Retinal pigment epithelial cell (primary cell): Measurements from ENCODE around the gene USP12.

ENCODE experiments used
- DNase-seq: peaks from one replicate; pipeline ENCODE4 v3.0.0-alpha.2; 2010; ENCODE audit warnings: low read depth
- H3K4me3 ChIP-seq: 2 replicates; pipeline ENCODE4 v1.5.1; 2011; ENCODE audit warnings: mild to moderate bottlenecking, low read length, control low read depth, moderate library complexity
- CTCF ChIP-seq: conservative IDR thresholded peaks from 2 replicates; pipeline ENCODE4 v1.5.1; 2011; ENCODE audit warnings: low read depth, low read length, control low read depth, inconsistent platforms

The USP12 gene

DNA sequence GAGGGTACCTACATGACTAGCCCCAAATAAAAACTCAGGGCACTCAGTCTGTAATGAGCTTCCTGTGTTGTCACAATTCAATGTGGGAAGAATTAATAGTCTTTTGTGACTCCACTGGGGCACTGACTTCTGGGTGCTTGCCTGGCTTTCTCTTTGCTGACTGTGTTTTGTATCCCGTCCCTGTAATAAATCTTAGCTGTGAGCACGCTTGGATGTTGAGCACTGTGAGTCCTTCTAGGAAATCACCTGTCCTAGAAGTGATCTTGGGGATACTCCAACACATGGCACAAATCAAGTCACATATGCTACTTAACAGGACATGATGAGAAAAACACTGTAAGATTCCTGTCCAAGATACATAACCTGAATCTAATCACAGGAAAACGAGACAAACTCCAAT lies 83.0 kb downstream of the USP12 start:
- DNase-seq, result no peak
- no peak overlapping the region for H3K4me3 ChIP-seq
- TF ChIP-seq CTCF, result no peak

GRCh38 chr13:27086599-27087265 lies 84.9 kb downstream of the USP12 start:
- DNase-seq, result no peak
- TF ChIP-seq CTCF, result no peak
- H3K4me3 ChIP-seq, result no peak overlapping the region

GRCh38 chr13:27083183-27083582 lies 88.4 kb downstream of the USP12 start:
- H3K4me3 ChIP-seq, result no peak overlapping the region
- no peak for DNase-seq
- TF ChIP-seq CTCF, result no peak

GRCh38 chr13:27081893-27082679 lies 89.5 kb downstream of the USP12 start:
- no peak overlapping the region for H3K4me3 ChIP-seq
- DNase-seq, result no peak
- TF ChIP-seq CTCF, result no peak

DNA sequence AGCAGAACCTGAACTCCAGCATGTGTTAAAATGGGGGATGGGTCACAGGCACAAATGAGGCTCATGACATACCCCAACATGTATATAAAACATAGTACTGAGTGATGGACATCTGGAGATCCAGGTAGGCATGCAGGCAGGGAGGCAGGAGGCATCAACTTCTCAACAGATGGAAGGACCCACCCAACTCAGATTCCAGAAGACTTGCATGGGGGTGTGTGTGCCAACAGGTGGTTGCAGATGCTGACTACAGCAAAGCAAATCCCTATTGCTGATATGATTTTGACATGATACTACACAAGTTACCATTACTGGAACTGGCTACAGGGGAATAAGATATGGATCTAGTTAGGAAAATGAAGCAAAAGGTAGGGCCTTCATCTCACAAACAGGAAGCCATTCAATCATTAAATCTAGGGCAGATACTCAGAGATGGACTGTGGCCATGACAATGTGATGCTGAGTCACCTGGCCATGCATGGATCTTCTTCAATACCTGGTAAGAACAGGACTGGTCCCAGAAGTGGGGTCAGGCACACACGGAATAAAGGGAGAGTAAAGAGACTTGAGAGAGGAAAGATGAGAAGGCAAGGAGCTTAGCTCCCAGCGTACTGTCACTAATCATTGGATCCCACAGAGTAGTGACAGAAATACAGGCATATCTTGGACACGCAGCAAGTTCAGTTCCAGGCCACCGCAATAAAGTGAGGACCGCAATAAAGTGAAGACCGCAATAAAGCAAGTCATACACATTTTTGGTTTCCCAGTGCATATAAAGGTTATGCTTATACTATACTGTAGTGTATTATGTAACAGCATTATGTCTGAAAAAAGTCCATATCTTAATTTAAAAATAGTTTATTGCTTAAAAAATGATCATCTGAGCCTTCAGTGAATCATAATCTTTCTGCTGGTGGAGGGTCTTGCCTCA lies 91.3 kb downstream of the USP12 start:
- DNase-seq, result no peak
- no peak overlapping the region for H3K4me3 ChIP-seq
- no peak for TF ChIP-seq CTCF

DNA sequence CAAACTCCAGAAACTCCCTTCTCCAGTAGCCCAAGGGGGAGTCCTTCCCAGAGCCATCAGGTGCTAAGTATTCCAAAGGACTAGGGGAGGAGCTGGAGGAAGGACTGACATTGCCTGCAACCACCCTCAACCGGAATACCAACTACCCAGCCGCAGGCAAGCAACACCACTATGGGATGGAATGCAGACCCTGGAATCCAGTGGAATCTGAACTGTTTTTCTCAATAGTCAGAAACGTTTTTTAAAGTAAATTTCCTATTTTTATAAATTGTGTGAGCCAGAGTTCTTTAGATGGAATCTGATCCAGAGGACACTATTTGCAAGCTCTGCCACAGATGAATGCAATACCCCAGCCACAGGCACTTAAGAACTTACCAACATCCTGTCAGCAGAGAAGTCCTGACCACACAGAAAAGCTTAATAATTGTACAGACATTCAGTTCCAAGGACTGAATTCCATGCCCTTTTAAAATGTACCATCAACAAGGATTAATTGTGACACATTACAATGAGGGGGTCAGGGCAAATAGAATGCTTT lies 92.1 kb downstream of the USP12 start:
- TF ChIP-seq CTCF, result no peak
- peak; percentile 37 for DNase-seq
- H3K4me3 ChIP-seq, result no peak overlapping the region
